GM12891 (cell line): ENCODE results near the gene NSD2.

Experiments
- PAX5 ChIP-seq: IDR thresholded peaks from 2 replicates; pipeline ENCODE4 v1.6.1; 2011; ENCODE audit warnings: low read length, moderate library complexity, mild to moderate bottlenecking; ENCODE audit not compliant: insufficient read depth, severe bottlenecking
- POLR2A ChIP-seq: IDR thresholded peaks from 2 replicates; pipeline ENCODE4 v1.6.1; 2011; ENCODE audit warnings: low read depth, low read length, control low read depth
- POLR2AphosphoS5 ChIP-seq: IDR thresholded peaks from 2 replicates; pipeline ENCODE4 v1.6.1; 2011; ENCODE audit warnings: low read depth, low read length, control low read depth
- POU2F2 ChIP-seq: IDR thresholded peaks from 2 replicates; pipeline ENCODE4 v1.6.1; 2011; ENCODE audit warnings: low read depth, mild to moderate bottlenecking, control low read depth, low read length, moderate library complexity
- SPI1 ChIP-seq: IDR thresholded peaks from 2 replicates; pipeline ENCODE4 v1.6.1; 2011; ENCODE audit warnings: low read depth, low read length, control low read depth
- TAF1 ChIP-seq: IDR thresholded peaks from 2 replicates; pipeline ENCODE4 v1.6.1; 2011; ENCODE audit warnings: low read depth, low read length, control low read depth

DNA sequence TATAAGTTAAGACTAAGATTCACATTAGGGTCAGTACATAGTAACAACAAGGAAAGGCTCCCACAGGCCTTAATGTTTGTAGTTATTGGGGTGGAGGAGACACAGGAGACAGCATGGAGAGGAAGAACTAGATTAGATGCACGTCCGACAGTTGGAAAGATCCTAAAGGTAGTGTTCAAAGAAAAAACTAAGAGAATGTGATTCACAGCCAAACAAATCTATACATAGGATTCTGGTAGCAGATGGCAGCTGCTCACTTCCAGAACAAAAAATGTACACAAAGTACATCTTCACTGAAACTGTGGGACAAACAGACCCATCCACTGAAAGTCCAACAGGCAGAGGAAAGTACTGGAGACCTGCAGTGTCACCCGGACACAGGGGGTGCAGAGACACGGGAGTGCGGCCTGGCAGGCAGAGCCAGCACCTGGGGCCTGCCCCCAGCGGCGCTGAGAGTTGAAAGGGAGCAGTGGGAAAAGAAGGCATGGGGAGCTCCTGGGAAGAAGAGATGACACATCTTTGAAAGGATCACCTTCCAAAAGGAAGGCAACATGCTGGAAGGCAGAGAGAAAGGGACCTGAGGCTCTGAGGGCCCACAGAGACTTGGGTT lies 97.6 kb downstream of the NSD2 start:
- no peak for TF ChIP-seq POLR2A
- TF ChIP-seq TAF1, result no peak
- TF ChIP-seq POLR2AphosphoS5, result no peak
- no peak for TF ChIP-seq POU2F2
- no peak for TF ChIP-seq SPI1
- TF ChIP-seq PAX5, result no peak
